GM19035 (cell line): ENCODE data around the gene IL20RA.
A peak's percentile ranks its signal among the peaks of the same experiment; 100 is the strongest.
"Not testable (repeated sequence)": the region's sequence is repeated elsewhere in the genome, so short reads cannot be mapped to it uniquely, and the experiment has no call there.

Experiments
- ATAC-seq: cut with Tn5 transposase; IDR thresholded peaks from one replicate; pipeline ENCODE4 v1.9.1; 2021; ENCODE audit not compliant: unreplicated experiment

The IL20RA gene

DNA sequence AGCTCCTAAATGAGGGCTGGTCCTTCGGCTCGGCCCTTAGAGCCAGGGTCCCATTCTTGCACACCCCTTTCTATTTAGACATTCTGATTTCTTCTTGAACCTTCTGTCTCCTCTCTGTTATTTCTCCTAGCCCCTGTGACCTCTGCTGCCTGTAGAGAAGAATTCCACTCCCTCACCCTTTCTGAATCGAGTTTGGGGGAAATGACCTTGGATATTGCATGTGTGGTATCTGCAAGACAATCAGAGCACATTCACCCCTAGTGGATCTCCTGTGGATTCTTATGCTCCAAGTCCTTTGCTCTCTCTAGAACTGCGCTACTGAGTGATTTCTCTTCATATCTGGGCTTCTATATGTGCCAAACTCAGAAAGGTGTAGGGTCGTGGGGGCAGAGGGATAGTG is 67.7 kb downstream of the IL20RA start:
- ATAC-seq, result no peak

DNA sequence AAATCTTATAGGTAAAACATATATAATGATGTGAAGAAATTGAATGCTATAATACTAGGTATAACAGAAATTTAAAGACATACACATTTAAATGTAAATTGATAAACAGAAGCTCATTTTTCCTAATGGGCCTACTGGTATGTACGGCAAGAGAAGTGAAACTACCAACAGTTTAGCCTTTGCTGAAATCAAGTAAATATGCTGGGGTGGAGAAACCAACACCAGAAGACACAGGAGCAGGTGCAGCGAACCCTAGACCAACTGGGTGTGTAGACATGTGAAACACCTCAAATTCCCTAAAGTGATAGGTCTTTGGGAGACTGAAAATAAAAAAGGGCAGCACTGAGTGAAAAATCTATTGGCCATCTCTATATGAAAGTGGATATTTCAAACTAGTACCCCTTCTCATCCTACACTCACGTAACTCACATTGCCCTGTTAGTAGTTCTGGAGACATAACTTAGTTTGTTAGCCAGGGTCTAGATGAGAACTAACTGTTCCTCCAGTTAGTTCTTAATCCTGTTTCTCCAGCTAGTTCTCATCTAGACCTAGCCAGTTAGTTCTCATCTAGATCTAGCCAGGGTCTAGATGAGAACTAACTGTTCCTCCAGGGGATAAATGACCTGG is 69.6 kb downstream of the IL20RA start:
- no peak for ATAC-seq

DNA sequence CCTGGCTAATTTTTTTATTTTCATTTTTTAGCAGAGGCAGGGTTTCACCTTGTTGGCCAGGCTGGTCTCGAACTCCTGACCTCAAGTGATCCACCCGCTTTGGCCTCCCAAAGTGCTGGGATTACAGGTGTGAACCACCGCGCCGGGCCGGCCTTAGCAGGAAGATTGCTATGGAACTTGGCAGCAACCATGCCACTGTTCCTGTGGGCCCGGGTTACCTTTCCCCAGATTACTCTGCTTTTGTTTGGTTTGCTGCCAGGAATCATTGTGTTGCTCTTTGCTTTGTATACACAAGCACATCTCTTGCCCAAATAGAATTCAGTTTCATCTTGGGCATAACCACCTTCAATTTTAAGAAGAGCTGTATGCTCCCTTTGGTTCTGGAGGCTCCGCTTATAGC is 71.0 kb downstream of the IL20RA start:
- not testable (repeated sequence) for ATAC-seq

DNA sequence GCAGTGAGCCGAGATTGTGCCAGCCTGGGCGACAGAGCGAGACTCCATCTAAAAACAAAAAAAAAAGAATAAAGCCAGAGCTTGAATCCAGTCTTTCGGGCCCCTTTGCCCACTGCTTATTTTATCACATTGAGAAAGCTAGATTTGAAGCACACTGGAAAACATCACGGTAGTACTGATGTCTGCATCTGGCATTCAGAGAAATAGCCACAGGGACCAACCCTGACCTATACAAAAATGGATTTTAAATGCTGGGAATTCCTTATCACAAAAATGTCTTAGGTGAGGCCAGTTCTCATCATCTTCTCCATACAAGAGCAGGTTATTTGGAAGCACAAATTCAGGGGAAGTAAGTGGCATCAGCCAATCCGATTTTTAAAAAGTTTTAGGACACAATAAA is 73.2 kb downstream of the IL20RA start:
- no peak for ATAC-seq

DNA sequence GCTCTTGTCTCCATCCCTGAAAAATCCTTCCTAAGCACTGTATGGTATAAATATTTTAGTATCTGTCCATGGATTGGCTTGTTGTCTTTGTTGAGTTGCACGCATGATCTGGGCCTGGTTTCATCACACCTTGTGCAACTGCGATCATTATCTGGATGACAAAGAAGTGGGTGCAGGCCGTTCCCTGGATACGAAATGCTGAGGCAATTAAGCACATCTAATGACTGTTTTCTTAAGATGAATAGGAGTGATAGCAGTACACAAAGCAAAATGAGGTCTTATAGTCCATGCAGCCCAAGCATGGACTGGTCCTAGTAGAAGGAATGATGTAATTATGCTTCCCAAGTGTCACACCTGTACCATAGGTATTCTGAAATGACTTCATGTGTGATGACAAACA is 74.8 kb downstream of the IL20RA start:
- no peak for ATAC-seq

DNA sequence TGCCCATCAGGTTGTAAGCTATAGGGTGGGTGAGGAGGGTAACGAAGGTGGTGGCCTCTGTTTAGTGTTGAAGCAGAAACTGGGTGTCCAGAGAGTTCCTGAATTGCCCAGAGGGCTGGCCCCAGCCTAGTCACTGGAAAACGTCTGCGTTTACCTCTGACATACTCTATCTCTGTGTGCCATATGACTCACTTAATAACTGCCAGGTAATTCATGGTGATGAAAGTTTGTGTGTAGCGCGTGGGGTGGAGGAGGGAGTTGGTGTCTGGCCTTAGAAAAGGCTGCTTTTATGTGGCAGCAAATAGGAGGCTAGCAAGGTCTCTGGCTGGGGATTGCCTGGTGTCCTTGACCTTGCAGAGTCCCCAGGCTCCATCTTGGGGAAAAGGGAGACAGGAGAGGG is 75.3 kb downstream of the IL20RA start:
- ATAC-seq, result no peak

DNA sequence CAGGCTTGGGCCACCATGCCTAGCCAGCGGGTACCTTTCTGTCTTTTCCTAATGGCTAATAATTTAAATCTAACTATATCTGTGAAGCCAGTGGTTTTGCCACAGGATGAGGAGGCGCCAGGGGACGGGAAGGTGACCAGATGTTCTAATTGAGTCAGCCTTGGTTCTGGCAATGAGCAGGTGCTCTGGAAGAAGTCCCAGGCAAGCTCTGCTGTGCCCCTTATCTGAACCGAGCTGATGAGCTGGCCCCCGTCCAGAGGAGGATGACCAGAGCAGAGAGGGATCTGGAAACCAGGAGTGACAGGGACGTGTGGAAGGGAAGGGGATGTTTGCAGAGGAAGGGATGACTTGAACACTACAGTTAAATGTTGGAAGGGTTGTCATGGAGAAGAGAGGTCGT is 75.9 kb downstream of the IL20RA start:
- ATAC-seq, result no peak

DNA sequence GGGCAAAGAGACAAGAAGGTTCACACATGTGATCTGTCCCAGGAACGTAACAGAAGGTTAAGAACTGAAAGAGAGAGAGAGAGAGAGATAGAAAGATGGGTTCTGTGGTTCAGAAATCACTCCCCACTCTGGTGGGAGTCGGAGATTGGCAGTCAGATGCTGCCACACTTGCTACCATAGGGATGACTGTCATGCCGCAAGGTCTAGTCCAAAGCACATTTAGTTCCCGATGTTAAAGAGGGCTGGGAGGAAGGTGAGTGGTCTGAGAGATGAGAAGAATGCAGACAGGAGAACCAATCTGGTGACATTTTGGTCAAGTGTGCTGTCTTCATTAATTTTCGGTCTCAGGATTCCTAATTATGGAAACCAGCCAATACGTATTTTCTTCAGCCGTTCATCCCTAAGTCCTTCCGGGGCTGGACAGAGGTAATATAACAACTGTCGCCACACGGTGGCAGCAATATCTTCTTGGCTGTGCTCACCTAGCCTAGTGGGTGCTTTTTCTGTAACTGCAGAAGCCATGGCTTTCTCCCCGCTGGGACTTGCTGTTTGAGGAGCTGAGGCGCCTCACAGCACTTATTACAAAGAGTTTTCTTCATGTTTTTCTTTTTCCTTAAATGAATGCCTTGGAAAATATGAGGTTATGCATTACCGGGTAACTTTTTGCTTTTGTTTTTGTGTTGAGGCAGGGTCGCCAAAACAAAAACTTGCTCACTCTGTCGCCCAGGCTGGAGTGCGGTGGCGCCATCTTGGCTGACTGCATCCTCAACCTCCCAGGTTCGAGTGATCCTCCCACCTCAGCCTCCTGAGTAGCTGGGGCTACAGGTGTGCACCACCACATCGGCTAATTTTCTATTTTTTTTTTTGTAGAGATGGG is 76.7 kb downstream of the IL20RA start:
- peak; percentile 87 for ATAC-seq

DNA sequence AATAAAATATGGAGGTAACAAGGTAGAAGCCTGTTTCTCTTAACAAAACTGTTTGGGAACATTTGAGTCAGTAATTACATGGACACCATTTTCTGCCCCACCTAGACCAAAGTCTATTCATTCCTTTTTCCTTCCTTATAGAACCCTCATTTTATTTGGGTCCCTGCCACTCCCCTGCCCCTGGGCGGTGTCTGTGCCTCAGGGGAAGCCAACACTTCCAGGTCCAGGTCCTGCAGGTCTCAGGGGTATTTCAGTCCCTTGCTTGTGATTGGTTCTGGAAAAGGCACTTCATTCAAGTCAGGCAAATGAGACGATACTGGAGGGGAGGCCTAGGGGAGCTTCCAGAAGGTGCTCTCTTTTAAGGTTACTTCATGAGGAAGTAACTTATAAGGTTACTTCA is 80.4 kb downstream of the IL20RA start:
- no peak for ATAC-seq

DNA sequence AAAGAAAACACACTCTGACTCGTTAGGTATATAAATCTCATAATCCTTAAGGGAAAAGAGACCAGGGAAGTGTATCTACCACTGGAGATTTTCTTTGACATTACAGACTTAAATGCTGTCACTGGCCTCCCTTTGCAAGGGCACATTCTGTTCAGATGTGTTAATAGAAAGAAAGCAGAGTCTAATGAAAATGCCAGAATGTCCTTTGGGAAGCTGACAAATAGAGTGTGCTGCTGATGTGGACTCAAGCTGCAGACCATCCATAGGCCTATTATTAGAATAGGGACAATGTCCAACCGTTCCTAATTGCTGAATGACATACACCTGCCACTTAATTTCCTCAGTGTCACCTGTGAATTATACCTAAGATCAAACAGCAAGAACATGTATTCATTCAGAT is 81.5 kb downstream of the IL20RA start:
- ATAC-seq, result no peak

DNA sequence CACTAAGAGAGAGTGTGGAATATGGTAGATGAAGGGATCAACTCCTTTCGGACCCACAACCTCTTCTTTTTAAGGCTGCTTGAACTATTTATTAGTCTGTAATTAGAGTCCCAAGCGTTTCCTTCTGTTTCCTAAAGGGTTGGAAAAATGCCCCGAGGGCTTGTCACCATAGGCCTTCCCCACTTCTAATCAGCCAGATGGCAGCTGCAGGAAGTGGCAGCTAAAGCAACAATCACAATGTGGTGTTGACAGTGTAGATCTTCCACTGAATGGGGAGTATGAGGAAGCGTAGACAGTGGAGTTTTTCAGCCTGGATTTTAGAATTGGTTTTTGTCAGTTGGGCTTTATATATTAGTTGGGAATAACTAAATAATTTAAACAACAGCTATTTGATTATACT is 82.1 kb downstream of the IL20RA start:
- no peak for ATAC-seq

DNA sequence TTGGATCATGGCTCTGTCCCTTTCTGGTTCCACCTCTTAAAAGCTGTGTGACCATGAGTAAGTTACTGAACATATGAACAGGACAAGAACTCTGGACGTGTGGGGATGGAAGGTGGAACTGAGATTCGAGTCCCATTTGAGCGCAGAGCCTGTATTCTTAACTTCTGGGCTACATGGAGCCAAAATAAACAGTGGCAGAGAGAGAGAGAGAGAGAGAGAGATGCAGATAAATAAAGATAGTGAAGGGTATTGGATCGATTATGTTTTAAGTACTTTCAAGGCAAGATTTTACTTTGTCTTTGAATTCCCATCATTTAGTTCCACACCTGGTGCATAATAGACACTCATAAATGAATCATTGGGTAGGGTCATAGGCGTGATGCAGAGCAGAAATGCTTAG is 82.9 kb downstream of the IL20RA start:
- no peak for ATAC-seq

DNA sequence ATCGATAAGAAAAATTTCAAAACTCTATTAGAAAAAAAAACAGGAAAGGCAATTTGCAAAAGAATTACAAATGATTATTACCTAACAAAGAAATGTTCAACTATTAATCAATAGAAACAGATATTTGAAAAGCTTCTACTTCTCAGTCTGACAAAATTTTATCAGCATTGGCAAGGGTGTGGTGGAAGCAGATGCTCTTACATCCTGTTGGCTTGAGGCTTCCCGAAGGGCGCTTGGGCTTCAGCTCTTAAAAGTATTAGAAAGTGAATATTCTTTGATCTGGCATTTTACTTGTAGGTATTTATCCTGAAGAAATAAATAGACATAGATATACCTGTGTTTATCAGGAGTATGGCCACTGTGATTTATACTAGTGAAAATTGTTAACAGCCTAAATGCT is 84.0 kb downstream of the IL20RA start:
- no peak for ATAC-seq

DNA sequence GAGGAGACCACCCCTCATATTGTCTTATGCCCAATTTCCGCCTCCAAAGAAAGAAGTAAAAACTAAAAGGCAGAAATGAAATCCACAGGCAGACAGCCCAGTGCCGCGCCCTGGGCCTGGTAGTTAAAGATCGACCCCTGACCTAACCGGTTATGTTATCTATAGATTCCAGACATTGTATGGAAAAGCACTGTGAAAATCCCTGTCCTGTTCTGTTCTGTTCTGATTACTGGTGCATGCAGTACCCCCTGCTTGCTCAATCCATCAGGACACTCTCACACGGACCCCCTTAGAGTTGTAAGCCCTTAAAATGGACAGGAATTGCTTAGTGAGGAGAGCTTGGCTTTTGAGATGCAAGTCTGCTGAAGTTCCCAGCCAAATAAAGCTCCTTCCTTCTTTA is 84.8 kb downstream of the IL20RA start:
- not testable (repeated sequence) for ATAC-seq

DNA sequence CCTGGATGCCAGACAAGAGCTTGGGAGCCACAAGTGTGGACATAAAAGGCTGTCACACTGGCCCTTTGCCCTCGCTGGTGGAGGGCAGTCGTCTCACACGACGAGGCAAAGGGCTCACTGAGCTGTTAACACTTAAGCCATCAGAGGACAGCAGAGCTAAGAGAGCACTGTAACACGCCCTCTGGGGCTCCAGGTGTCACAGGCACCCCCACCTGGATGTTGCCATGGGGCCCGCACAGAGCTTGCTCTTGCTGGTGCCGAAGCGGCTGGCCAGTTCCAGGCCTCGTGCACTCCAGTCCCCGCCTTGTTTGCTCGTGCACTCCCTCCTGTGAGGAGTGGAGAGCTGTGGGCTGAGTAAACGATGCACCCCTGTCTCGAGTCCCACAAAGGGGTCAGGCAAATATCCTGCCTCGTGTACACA is 85.3 kb downstream of the IL20RA start:
- no peak for ATAC-seq

DNA sequence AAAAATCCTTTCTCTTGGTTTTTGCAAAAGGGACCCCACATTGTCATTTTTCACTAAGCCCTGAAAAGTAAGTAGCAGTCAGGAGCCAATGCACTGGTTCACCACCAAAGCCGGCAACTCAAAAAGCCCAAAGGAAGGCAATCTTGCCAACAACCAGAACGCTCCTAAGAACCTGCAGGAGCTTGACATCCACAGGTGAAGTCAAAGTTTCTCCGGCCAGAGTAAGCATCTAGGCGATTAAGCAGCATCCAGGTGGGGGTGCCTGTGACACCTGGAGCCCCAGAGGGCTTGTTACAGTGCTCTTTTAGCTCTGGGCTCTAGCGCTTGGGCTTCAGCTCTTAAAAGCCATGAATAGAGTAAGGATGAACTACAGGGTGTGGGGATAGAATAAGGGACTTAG is 86.6 kb downstream of the IL20RA start:
- ATAC-seq, result no peak

DNA sequence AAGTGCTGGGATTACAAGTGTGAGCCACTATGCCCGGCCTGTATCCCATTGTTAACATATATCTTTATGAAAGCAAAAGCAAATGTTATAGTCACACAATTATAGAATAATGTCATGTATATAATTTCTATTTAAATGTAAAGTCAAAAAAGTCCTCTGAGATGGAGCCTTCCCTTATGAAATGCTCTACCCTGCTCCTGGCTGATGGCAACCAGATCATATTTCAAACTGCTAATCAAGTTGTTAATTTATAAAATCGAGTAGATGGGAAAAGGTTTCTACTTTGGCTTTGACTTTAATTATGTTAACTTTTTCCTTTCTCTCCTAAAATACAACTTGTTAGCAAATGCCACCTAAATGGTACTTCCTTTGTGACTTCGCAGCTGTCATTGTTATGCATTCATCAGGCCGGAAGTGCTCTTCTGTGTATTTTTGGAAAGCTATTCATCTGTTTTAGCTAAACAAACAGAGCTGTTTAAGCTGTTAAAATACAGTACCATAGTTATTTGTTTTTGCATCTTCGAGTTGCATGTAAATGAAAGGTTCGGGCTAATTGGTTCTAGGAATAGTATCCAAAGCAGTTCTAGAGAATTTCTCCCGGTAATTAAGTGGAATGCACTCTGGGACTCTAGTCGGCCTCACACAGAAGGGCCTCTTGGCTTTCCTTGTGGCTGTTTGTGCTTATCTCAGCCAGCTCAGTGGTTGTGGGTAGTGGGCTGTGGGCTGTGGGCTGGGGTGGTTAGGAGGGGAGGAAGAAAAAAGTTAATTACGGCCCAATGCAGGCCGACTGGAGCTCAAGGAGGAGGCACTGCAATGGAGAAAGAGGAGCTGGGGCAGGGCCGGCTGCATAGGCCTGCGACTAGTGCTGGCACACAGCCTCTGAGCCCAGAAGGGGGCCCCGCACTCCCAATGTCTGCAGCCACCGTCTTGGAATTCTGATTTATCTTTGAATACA is 87.9 kb downstream of the IL20RA start:
- no peak for ATAC-seq

DNA sequence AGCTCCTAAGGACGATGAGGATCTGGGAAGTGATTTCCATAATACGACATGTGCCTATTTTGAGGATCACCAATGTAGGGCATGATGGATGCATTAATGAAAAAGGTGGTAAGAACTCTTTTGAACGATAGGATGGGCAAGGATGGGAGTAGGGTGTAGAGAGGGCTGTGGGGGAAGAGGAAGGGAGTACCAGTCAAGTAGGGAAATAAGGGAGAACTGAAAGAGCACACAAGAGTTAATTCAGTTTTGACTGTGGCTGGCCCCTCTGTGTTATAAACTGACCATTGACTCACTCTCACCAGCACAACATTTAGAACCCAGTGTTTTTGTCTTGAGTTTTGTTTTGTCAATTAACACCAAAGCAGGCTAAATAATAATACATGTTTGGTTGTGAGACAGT is 89.6 kb downstream of the IL20RA start:
- ATAC-seq, result no peak

DNA sequence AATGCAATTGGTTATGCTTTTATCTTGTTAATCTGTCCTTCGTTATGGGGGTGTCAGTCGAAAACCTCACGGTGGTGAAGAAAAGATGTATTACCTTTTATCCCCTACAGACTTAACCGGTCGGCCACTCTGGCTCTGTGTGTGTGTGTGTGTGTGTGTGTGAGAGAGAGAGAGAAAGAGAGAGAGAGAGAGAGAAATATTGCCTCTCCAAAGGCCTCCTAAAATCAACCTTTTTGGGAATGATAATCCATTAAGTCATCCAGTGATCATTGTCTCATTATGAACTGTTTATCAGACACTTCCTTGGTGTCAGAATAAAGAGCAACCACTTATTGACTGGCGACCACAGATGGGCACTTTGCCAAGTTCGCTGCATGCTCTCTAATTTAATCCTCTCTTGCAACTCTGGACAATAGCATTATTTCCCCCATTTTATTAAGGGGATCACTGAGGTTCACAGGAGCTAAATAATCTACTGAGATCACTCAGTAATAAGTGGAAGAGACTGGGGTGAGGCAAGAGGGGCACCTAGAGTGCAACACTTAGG is 92.0 kb downstream of the IL20RA start:
- no peak for ATAC-seq

DNA sequence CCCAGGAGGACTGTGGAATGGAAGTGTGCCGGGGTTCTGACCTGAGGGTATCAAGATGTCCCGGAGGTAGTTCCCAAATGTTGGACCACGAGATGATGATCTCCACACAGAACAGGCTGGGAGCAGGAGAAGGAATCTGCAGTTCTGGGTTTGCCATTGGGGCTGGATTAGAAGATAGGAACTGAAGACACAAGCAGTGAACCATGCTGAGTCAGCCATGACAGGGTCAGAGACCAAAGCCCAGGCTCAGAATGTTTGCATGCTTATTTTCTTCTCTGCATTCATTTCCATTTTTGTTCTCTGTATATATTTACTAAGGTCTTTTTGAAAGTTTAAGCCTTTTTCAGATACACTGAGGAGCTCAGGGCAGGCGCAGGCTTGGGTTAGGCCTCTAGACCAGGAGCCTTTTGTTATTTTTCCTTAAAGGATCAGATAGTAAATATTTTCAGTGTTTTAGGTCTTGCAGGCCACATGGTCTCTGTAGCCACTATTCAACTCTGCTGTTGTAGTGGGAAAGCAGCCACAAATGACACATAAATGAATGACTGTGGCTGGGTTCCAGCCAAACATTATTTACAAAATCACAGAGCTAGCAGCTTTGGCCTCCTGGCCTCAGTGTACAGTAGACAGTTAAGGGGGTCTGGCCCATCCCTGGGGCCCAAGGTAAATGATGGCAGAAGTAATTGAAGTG is 94.2 kb downstream of the IL20RA start:
- no peak for ATAC-seq
